HG03108 (cell line): ENCODE data around the gene SLC39A1.

Source experiments
- ATAC-seq: cut with Tn5 transposase; IDR thresholded peaks from one replicate; pipeline ENCODE4 v1.9.1; 2021; ENCODE audit warnings: moderate library complexity; ENCODE audit not compliant: unreplicated experiment

The SLC39A1 gene

GRCh38 chr1:153953859-153954365 is 9.4 kb downstream of the SLC39A1 start:
- ATAC-seq = no peak

GRCh38 chr1:153951801-153952200 is 11.5 kb downstream of the SLC39A1 start:
- ATAC-seq = no peak

DNA sequence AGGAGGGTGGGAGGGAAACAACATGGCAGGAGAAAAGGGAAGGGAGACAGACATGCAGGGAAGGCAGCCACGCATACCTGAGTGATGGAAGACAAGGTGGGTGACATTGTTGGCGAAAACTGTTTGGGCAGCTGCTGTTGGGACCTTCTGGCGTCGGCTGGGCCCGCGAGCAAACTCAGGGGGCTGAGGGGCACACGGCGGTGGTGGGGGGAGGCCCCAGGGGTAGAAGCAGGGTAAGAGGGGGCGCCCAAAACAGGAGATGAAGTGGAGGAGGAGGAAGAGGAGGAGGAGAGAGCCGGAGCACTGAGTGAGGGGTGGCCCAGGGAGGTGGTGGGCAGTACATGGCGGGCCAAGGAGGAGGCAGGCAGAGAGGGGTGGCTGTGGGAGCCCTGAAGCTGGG is 12.2 kb downstream of the SLC39A1 start:
- no peak for ATAC-seq

DNA sequence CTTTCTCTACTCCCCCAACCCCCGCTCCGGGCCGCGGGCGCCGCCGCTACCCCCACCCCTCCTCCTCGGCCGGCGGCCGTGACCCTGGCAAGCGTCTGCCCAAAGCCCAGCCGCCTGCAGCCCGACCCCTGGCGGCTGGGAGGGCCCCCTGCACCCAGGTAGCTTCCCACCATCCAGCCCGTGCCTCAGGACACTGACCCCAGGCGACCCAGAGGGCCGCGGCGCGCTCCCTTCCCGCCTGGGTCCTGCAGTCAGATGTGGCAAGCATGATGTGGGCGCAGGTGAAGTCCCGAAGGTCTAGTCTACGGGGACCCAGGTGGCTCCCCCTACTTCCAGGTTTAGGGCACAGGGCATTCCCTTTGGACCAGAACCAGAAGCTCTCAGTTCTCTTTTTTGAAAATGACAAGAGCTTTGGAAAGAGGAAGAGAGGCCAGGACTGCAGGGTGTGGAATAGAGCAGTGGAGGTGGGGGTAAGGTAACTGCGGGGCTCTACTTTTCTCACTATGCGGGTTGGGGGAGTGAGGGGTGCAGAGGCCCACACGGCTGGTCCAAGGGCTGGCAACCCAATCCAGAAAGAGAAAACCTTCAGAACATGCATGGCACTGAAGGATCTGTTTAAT is 16.6 kb downstream of the SLC39A1 start, which contains the start of gene DENND4B:
Gene DENND4B (minus strand): TSS at position 97 of the 620 bp plus-strand sequence. CDS start 2,344 bp downstream, outside the sequence.
- peak; percentile 49 for ATAC-seq

GRCh38 chr1:153945795-153946621 is 17.3 kb downstream of the SLC39A1 start:
- peak; percentile 63 for ATAC-seq

GRCh38 chr1:153945131-153945794 is 18.1 kb downstream of the SLC39A1 start:
- ATAC-seq = no peak

DNA sequence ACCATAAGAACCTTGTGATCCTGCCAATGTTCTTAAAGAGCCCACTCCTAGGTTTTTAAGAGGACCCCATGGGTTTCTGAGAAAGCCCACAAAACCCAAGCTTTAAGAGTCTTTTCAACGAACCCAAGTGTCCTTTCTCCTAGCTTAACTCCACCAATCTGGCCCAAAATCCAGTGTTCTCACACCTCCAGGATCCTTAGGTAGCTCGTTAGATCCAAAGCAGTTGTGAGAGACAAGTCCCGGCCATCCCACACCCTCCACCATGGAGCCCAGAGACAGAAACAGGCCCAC is 18.6 kb downstream of the SLC39A1 start:
- no peak for ATAC-seq

DNA sequence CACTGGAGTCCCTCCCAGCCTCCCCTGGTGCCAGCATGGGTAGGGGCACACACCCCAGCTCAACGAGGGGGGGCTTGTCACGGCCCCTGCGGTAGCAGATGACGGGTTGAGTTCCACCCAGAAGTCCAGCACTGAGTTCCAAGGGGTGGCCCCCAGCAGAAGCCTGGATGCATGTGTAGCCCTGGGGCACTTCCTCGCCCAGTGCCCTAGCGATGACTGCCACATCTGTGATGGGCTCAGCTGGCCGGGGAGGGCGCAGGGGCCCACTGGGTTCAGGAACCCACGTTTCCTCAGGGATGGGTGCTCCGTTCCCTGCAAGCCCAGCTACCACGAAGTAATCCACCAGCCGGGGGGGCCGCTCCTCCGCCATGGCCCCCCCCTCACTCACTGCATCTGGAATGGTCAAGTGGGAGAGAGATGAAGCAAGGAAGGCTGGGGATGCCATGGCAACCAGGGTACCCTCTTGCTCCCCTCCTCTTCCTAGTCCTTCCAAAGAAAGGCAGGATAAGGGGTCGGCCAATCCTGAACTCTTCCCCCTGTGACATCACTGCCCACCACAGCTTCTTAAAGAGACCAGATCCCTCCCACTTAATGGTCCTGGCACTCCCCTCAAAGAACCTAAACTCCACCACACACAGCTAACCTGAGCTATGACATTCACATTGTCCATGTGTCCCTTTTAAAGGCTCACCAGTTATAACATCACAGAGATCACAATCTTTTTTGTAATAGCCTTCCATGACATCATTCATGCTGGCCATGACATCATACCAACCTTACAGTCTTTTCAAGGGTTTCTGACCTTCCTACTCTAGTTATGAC is 19.1 kb downstream of the SLC39A1 start:
- no peak for ATAC-seq

GRCh38 chr1:153942766-153943549 is 20.4 kb downstream of the SLC39A1 start:
- no peak for ATAC-seq

DNA sequence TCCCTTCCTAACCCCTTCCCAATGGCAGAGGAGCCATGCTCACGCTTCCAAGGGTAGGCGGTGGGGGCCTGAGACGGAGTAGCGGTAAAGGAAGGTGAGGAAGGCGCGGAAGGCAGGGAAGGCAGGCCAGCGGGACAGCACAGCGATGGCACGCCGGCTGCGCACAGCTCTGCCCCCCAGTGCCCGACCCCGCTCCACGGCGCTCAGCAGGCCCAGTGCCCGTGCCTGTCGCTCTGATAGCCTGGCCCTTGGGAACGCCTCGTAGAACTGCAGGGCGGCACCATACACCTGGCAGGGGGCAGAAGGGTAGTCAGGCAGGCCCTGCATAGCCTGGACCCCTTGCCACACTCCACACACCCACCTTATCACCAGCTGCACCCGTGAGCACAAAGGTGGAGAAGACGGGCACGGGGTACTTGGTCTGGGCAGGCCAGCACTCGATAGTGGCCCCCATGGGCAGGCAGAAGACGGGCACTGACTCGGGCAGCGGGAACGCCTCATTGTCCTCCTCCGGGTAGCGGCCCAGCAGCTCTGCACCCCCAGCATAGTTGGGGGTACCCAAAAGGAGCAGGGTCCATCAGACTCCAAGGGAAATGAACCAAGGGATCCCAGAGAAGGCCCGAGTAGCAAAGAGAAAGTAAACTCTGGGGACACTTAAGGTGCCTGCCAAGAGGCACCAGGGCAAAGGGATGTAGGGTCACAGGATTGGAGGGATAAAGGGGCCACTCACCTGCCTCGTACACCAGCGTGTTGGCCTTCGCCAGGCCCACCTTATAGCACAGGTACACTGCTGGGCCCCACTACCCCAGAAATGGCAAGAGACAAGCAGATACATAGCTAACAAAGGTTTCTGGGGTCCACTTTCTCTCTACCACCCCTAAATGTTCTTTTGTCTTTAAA is 21.3 kb downstream of the SLC39A1 start:
- no peak for ATAC-seq

GRCh38 chr1:153940756-153941155 is 22.6 kb downstream of the SLC39A1 start:
- ATAC-seq = no peak

DNA sequence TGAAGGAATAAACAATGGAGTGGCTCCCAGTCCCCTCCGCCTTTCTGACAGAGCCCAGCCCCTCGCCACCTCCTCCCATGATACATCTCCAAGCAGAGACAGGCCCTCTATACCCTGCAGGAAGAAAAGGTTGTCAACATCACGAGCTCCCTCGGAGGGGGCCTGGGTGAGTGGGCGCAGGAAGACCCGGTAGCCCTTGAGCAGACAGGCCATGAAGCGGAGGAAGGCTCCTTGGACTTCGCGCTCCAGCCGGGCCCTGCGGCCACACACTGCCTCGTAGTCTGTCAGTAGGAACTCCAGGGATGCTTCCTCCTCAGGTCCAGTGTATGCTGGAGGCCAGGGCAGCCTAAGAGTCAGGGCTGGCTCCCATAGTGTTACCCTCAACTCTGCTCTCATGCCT is 23.9 kb downstream of the SLC39A1 start:
- ATAC-seq = no peak

GRCh38 chr1:153938996-153939395 is 24.3 kb downstream of the SLC39A1 start:
- no peak for ATAC-seq

DNA sequence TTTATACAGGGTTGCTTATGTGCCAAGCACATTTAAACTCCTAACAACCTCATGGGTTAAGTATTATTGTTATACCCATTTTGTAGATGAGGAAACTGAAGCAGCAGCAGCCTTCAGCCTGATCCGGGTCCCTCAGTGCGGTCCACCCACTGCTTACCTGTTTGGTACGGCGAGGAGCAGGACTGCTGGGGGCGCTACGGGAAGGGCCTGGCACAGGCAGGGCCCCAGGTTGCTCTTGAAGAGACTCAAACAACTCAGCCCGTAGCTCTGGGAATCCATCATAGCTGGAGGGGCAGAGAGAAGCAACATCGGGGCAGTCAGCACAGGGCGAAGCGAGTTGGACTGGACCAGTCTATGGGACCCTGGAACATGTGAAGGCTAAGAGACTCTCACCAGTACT is 26.0 kb downstream of the SLC39A1 start:
- no peak for ATAC-seq

GRCh38 chr1:153936011-153936802 is 27.1 kb downstream of the SLC39A1 start:
- no peak for ATAC-seq

- no peak for ATAC-seq
Observed at GRCh38 chr1:153934746-153935145, 28.6 kb downstream of the SLC39A1 start.

- ATAC-seq = no peak
Observed at GRCh38 chr1:153933955-153934354, 29.4 kb downstream of the SLC39A1 start.

- ATAC-seq = no peak
Observed at GRCh38 chr1:153933430-153933829, 29.9 kb downstream of the SLC39A1 start.
